Nephron (organoid): ENCODE results near the gene SATB2.

ENCODE experiments used
- H3K27ac Mint-ChIP-seq, 3 experiments: 2 replicates each; pipeline ENCODE4 v1.8.0; 2020; ENCODE audit warnings: mixed read lengths in 3 of 3, mild to moderate bottlenecking in 2 of 3, moderate library complexity in 1 of 3
- H3K27me3 Mint-ChIP-seq: 2 replicates; pipeline ENCODE4 v1.8.0; 2021; ENCODE audit warnings: low read depth, mild to moderate bottlenecking, moderate library complexity, mixed read lengths
- H3K36me3 Mint-ChIP-seq: 2 replicates; pipeline ENCODE4 v1.8.0; 2020; ENCODE audit warnings: low read depth, mixed read lengths
- H3K4me1 Mint-ChIP-seq: 2 replicates; pipeline ENCODE4 v1.8.0; 2020; ENCODE audit warnings: mixed read lengths
- H3K4me3 Mint-ChIP-seq, 3 experiments: 2 replicates each; pipeline ENCODE4 v1.8.0; 2020; ENCODE audit warnings: mild to moderate bottlenecking in 3 of 3, mixed read lengths in 3 of 3, moderate library complexity in 2 of 3
- H3K9me3 Mint-ChIP-seq: 2 replicates; pipeline ENCODE4 v1.8.0; 2020; ENCODE audit warnings: mixed read lengths
- CTCF ChIP-seq, 3 experiments: fragments of 200-600 bp; sonication (generic); IDR thresholded peaks; one replicate each; pipeline ENCODE4 v1.5.0; 2021; ENCODE audit warnings: antibody characterized with exemption in 3 of 3; ENCODE audit not compliant: unreplicated experiment in 3 of 3

Gene SATB2

DNA sequence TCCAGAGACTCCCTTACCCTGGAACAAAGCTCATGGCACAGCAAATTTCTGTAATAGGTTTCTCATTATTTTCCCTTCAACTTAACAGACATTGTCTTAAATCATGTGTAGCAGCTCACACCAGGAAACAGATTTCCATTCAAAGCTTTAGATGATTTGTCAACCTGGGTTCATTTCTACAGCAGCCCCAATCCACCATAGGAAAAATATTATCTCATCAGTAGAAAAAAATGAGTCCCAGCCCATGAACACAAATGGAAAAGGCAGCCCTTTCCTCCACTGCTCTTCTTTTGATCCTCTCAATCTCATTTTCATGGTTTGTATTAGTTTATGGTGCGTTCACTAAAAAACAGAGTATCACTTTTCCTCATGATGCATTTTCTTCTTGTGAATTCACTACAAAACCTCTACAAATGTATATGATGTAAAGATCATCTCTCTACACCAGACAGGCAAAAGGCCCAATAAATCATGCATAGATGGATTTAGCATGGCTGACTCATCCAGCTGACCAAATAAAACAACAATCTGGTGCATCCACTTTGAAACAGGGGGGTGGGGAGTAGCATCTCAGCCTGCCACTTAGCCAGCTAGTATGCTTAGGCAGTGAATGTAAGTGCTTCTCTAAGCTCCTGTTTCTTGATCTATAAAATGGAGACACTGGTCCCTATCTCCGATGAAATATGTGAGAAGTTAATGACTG lies 78.6 kb downstream of the SATB2 start:
- Mint-ChIP-seq H3K27ac (no peak overlapping the region), H3K36me3 (peaks cover 16% of the 10 kb centered on the region), H3K27me3 (peaks cover 4% of the 10 kb centered on the region), H3K4me1 (peaks cover 10% of the 10 kb centered on the region), H3K9me3 (no peaks in the 10 kb centered on the region), H3K4me3 (no peak overlapping the region)
- TF ChIP-seq CTCF (IDR thresholded peaks at IDR 0.05; ENCODE audit: unreplicated experiment in 3 of 3), result no peak

GRCh38 chr2:199370150-199370780 lies 87.5 kb downstream of the SATB2 start:
- Mint-ChIP-seq H3K36me3 (no peaks in the 10 kb centered on the region), H3K4me1 (peaks cover 21% of the 10 kb centered on the region), H3K27me3 (peaks cover 12% of the 10 kb centered on the region), H3K9me3 (no peaks in the 10 kb centered on the region), H3K4me3 (no peak overlapping the region), H3K27ac (no peak overlapping the region)
- no peak for TF ChIP-seq CTCF (IDR thresholded peaks at IDR 0.05; ENCODE audit: unreplicated experiment in 3 of 3)

GRCh38 chr2:199366406-199366805 lies 91.3 kb downstream of the SATB2 start:
- no peak for TF ChIP-seq CTCF (IDR thresholded peaks at IDR 0.05; ENCODE audit: unreplicated experiment in 3 of 3)
- no peaks in the 10 kb centered on the region for H3K36me3 Mint-ChIP-seq
- no peak overlapping the region for H3K4me3 Mint-ChIP-seq
- peaks cover 21% of the 10 kb centered on the region for H3K4me1 Mint-ChIP-seq
- peak overlapping the region in 1 of 3 experiments; percentile 64 for H3K27ac Mint-ChIP-seq
- H3K9me3 Mint-ChIP-seq, result no peaks in the 10 kb centered on the region
- H3K27me3 Mint-ChIP-seq, result peaks cover 5% of the 10 kb centered on the region

DNA sequence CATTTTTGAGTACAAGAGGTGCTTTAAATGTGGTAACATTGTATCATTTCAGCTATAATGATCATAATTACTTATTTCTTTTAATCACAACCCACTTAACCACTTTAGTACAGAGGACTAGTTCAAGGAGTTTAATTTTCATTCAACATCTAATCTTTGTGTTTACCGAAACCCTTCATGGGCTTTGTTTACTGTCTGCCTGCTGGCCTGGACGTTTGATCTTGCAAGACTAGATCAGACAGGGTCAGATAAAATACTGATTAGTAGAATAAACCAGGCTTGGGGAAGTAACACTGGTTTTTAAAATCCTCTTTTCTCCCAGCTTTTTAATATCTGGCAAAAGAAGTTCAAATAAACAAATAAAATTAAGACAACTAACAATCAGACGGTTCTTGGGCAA lies 93.6 kb downstream of the SATB2 start:
- H3K4me3 Mint-ChIP-seq, result no peak overlapping the region
- H3K36me3 Mint-ChIP-seq, result no peaks in the 10 kb centered on the region
- TF ChIP-seq CTCF (IDR thresholded peaks at IDR 0.05; ENCODE audit: unreplicated experiment in 3 of 3), result no peak
- H3K9me3 Mint-ChIP-seq, result no peaks in the 10 kb centered on the region
- peaks cover 6% of the 10 kb centered on the region for H3K4me1 Mint-ChIP-seq
- no peak overlapping the region for H3K27ac Mint-ChIP-seq
- H3K27me3 Mint-ChIP-seq, result peaks cover 6% of the 10 kb centered on the region

DNA sequence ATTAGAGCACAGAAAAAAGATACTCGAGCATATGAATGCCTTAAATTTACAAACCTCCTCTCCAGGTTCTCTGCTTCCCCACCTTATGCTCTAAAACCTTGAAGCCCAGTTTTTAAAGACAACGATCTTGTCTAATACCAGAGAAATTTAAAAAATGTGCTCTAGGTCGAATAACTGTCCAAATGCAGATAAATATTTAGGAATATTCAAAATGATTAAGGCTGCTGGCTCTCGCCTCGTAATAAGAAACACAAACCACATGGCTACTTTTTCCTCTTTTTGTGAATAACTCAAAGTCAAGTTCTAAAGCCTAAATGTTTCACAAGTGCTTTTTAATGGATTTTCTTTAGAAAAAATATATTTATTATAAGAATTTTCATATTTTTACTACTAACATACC lies 101.3 kb downstream of the SATB2 start:
- Mint-ChIP-seq H3K27ac (no peak overlapping the region), H3K4me1 (no peaks in the 10 kb centered on the region)

More for the DNA sequence above, 101.3 kb downstream of the SATB2 start:
- Mint-ChIP-seq H3K9me3 (no peaks in the 10 kb centered on the region), H3K36me3 (no peaks in the 10 kb centered on the region), H3K27me3 (peaks cover 6% of the 10 kb centered on the region), H3K4me3 (no peak overlapping the region)
- no peak for TF ChIP-seq CTCF (IDR thresholded peaks at IDR 0.05; ENCODE audit: unreplicated experiment in 3 of 3)
